DMS79 treated with DMSO at 0.1 percent for 48 hours (cell line): ENCODE results near the gene CEP57L1.
A peak's percentile ranks its signal among the peaks of the same experiment; 100 is the strongest.
"Not testable (repeated sequence)": the region's sequence is repeated elsewhere in the genome, so short reads cannot be mapped to it uniquely, and the experiment has no call there.

Experiments used
- DNase-seq: peaks from one replicate; lab custom pipeline; 2025; lab: John Stamatoyannopoulos, UW

CEP57L1 gene

DNA sequence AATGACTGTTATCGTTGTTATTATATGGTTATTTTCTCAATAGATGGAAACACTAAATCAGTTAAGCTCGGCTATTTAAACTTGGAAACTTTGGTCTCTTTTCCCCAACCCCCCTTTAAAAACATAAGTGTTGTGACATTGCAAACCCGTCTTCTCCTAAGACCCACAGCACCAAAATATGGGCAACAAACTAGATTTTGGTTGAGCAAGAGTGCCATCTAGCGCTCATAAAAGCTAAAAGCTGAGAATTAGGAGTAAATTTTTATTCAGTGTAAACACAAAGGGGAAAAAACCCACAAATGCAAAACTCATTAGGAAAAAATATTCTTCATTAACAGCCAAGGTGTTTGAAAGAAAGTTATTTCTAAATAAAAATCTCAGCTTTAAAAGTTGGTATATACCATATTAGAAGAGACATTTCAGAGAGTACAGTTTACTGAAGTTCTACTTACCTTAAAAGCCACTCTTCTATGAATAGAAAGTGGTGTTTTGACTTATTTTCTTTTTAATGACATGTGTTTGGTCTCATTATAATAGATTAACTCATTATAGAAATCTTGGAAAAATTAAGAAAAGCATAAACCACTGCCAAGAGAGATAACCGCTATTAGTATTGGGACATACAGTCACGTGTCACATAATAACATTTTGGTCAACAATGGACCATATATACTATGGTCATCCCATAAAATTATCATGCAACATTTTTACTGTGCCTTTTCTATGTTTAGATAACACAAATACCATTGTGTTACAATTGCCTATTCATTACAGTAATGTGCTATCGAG, 21.8 kb upstream of the CEP57L1 start:
- peak; percentile 54 for DNase-seq

DNA sequence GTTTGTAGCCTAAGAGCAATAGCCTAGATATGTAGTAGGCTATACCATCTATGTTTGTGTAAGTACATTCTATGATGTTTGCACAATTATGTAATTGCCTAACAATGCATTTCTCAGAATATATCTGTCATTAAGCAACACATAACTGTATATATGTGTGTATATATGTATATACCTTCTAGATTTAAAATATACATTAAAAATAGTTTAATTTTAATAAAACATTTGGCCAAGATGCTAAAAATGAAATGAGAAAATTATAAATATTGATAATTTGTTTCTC, 21.2 kb upstream of the CEP57L1 start:
- DNase-seq, result no peak

DNA sequence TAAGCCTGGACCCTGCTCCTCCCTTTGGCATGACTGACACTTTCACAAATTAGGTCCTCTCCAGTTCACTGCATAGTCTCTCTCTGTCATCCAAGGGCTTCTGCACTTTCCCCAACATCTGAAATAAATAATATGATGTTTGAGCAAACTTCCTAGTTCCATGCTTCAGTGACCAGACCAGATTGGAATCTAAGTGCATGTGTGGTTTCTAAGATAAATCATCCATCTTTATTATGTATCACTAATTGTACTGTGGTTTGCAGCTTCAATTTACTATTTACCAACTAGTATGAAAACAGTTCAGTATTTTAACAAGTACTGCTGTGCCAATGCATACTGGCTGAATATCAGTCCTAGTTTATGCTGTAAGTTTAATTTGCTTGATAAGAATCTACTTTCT, 19.4 kb upstream of the CEP57L1 start:
- DNase-seq, result no peak

DNA sequence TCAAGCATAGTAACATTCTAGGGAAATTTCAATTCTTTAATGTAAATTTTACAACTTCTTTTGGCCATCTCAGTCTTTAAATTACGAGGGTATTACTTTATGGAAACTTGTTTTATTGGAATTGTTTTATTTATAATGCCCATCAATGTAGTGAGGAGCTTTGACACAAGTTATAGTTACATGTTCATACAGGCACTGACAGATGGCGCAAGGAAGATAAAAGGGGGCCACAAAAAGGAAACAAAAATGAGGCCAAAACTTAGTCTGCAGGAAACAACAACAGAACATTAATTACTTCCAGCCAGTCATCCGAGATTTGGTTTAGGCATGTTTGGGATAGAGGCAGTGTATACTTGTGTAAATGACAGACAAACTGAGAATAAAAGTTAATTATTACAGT, 18.9 kb upstream of the CEP57L1 start:
- DNase-seq, result no peak

DNA sequence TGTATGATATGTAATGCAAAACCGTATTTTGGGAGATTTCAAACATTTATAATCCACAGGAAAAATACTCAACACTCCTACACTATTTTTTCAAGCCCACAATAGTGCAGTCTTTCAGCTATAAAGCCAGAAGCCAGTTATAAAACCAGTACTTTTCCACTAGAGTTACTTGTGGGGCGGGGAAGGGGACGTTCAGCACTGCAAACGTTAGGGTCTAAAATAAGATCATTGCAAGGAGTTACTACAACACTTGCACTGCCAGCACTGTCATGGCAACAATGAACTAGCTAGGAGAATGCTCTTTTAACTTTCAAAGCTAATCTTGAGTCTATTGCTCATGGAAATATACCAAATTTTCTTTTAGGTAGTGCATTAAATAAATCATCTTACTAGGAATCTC, 15.3 kb upstream of the CEP57L1 start:
- no peak for DNase-seq

DNA sequence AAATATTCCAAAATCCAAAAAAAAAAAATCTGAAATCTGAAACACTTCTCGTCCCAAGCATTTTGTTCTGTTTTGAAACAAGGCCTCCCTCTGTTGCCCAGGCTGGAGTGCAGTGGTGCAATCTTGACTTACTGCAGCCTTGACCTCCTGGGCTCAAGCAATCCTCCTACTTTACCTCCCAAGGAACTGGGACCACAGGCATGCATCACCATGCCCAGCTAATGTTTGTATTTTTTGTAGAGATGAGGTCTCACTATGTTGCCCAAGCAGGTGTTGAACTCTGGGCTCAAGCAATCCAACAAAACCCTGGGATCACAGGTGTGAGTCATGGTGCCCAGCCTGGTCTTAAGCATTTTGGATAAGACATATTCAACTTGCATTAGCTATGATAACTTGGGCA, 14.3 kb upstream of the CEP57L1 start:
- no peak for DNase-seq

GRCh38 chr6:109081516-109082187, 13.7 kb upstream of the CEP57L1 start:
- DNase-seq, result no peak

DNA sequence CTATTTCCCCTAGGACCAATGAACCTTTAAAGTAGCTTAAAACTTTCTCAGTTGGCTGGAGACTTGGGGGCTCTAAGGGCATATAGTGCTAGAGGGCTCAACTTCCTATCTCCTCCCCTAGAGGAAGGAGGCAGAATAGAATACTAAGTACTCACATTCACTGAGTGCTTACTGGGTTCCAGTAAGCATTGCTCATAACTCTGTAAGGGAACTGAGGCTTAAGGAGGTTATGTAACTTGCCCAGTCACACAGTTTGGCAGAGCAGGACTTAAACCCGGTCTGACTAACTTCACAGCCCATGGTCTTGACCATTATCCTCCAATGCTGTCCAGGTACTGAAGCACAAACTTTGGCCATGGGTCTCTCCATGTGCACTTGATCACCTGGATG, 13.1 kb upstream of the CEP57L1 start:
- no peak for DNase-seq

DNA sequence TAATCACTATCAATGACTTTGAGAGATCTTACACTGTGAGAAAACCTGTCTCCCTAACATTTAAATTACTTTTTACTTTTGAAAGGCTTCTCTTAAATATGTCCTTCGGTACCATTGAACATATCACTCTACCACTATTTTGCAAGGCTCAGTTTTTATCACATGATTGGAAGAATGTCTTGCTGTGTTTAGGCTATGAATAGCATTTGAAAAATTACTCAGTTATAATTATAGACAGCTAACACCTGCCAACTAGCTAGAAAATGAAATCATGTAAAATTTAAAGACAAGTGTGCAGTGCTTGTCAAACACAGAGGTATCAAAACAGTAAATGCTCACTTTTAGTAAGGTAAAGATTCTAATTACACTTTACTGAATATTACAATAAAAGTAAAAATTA, 11.7 kb upstream of the CEP57L1 start:
- DNase-seq, result no peak

DNA sequence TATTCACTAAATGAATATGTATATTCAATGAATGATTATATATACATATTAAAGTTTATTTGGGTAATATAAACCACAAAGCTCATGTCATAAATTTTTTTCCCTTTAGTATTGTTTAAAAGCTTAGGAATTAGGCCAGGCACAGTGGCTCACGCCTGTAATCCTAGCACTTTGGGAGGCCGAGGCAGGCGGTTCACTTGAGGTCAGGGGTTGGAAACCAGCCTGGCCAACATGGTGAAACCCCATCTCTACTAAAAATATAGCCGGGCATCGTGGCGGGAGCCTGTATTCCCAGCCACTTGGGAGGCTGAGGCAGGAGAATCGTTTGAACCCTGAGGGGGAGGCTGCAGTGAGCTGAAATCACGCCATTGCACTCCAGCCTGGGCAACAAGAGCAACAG, 11.2 kb upstream of the CEP57L1 start:
- DNase-seq, result not testable (repeated sequence)

DNA sequence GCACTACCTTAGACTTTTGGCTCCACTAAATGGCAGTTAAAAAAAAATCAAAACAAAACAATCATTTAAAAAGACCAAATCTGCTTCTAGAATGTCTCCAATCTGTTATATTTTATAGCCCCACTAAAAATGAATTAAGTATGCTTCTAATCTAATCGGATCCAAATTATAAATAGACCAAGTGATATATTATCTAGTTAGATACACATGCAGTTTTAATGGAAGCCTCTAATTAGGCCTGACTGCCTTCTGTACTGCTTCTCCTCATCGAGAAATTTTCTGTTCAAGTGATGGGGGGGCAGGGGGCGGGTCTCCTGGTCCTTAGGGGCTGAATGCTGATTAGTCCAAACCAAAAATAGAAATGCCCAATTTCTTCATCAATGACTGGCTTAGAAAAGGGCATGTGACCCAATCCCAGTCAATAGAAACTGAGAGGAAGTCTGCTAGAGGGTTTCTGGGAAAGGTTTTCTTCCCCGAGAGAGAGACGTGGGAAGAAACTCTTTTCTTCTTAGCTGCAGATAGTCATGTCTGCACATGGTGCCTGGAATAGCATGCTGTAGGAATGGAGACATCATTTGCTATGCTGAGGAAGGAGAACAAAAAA, 7.5 kb upstream of the CEP57L1 start:
- DNase-seq, result no peak

DNA sequence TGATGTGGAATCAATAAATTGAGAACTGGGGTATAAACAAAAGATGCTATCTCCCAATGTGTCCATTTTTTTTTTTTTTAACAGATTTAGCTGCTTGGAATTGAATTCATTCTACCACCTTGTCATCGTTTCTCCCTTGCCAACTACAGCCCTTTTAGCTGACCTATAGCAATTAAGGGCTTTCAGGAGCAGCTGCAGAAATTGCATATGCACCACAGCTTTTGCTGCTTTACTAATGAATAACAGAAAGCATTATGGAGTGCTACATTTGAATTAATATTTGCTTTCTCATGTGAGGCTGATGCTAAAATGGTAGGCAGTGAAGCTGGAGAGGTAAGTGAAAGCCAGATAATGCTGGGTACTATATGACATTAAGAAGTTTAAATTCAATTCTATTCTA, 6.3 kb upstream of the CEP57L1 start:
- DNase-seq, result no peak

GRCh38 chr6:109091314-109092024, 3.8 kb upstream of the CEP57L1 start:
- no peak for DNase-seq

GRCh38 chr6:109092074-109092473, 3.2 kb upstream of the CEP57L1 start:
- no peak for DNase-seq

GRCh38 chr6:109093732-109094415, 1.4 kb upstream of the CEP57L1 start:
- peak; percentile 11 for DNase-seq

GRCh38 chr6:109094416-109095035, 781 bp upstream of the CEP57L1 start, which contains the start of gene SESN1:
TSS of gene SESN1 (minus strand) at chr6:109094846. CDS start at chr6:109094073, 773 bp downstream.
- peak; percentile 65 for DNase-seq

DNA sequence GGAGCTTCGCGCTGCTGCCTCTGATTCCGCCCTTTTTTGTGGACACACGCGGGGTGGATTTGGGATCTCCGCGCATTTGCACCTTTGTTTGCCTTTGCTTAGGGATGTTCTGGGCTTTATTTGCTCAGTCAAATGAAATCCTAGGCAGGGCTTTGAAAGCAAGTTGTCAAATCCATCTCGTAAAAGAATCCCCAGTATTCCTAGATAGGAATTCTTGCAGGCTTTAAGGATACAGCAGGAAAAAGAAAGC, 453 bp downstream of the CEP57L1 start:
- DNase-seq, result no peak

DNA sequence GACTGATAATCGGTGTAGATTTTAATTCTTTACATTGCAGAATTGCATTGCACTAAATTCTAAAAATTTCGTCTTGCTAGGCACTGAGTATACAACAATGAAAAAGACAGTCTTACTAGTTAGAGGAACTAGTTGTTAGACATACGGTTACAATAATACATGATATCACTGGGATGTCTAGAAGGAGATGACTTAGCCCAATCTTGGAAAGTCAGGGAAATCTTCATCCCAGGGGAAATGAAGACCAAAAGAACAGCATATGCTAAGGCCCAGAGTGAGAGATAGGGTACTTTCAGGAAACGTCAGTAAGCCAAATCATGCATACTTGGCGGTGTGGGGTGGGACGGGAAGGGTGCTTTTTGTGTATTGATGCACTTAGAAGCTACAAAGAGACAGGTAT, 901 bp downstream of the CEP57L1 start:
- peak; percentile 23 for DNase-seq

DNA sequence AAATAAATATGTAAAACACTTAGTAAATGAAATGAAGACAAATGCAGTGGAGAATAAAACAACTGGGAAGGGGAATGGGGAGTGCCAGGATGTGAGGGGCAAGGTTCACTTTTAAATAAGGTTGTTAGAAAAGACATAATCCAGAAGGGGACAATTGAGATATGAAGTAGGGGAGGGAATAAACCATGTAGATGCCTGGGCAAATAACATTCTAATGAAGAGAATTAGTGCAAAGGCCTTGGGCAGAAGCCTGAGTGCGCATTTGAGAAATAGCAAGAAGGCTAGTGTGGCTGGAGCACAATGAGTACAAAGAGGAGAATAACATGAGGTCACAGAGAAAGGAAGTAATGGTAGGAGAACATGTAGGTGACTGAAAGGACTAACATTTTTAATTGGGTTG, 2.4 kb downstream of the CEP57L1 start:
- no peak for DNase-seq

- no peak for DNase-seq
These were observed 7.5 kb downstream of the CEP57L1 start for GRCh38 chr6:109102762-109103161.

GRCh38 chr6:109103942-109104341, 8.6 kb downstream of the CEP57L1 start:
- no peak for DNase-seq

DNA sequence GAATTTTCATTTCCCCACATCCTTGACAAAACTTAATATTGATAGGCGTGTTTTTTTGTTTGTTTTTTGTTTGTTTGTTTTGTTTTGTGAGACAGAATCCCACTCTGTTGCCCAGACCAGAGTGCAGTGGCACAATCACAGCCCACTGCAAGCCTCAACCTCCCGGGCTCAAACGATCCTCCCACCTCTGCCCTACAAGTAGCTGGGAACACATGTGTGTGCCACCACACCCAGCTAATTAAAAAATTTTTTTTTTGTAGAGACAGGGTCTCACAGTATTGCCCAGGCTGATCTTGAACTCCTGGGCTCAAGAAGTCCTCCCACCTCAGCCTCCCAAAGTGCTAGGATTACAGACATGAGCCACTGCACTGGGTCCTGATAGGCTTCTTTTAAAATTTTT, 9.2 kb downstream of the CEP57L1 start:
- DNase-seq, result no peak
